AG04449 (cell line): ENCODE results near the gene SNAP23.
"Not testable (repeated sequence)": the region's sequence is repeated elsewhere in the genome, so short reads cannot be mapped to it uniquely, and the experiment has no call there.

Source experiments
- CTCF ChIA-PET: fragments of 350-600 bp; formaldehyde crosslinking; extraction: SDS; loops from one replicate; lab custom pipeline; 2021; ENCODE audit warnings: antibody characterized with exemption; lab: Yijun Ruan, JAX
- POLR2A ChIA-PET: fragments of 400-600, 350-600 bp; formaldehyde crosslinking; extraction: SDS; loops from one replicate; lab custom pipeline; 2020; ENCODE audit warnings: antibody characterized with exemption, inconsistent platforms; lab: Yijun Ruan, JAX
- DNase-seq: peaks from one replicate; pipeline ENCODE4 v3.0.0-alpha.2; 2010; ENCODE audit warnings: low read depth, low spot score
- H3K4me3 ChIP-seq: 2 replicates; pipeline ENCODE4 v1.5.1; 2011; ENCODE audit warnings: low read depth, mild to moderate bottlenecking, control low read depth, low read length
- CTCF ChIP-seq: IDR thresholded peaks from one replicate; pipeline ENCODE4 v1.5.1; 2011; ENCODE audit warnings: mild to moderate bottlenecking, moderate library complexity, low read length, control low read depth, inconsistent platforms; ENCODE audit not compliant: insufficient read depth; ENCODE audit errors: missing control alignments

SNAP23 gene

GRCh38 chr15:42548249-42549031 lies 53.0 kb downstream of the SNAP23 start, which contains the start of the genes HAUS2 and LRRC57:
HAUS2 (plus strand) TSS chr15:42548838; CDS start chr15:42548873, 35 bp downstream.
LRRC57 (minus strand) TSS chr15:42548793; CDS start chr15:42548434, 359 bp downstream.
- no peak for TF ChIP-seq CTCF
- CTCF ChIA-PET = interaction anchor here (1.0 to 1.3 kb wide), 5 partner anchors 15 to 106 kb away, joined by 3 to 5 read pairs (median 3); no protein-coding TSS in a partner anchor
- DNase-seq = no peak
- peak within 1 kb of the TSS; percentile 90 for H3K4me3 ChIP-seq
- POLR2A ChIA-PET = interaction anchor here (0.9 to 1.2 kb wide), 2 partner anchors 27 to 98 kb away, joined by 4 to 6 read pairs; partner anchors contain the start of gene STARD9

- TF ChIP-seq CTCF = no peak
- ChIA-PET POLR2A (no interaction called here), CTCF (interaction anchor here (1.2 kb wide), 1 partner anchor 103 kb away, joined by 5 read pairs; no protein-coding TSS in a partner anchor)
- peak overlapping the region; percentile 90 for H3K4me3 ChIP-seq
- no peak for DNase-seq
Measured at GRCh38 chr15:42549032-42549491, 53.6 kb downstream of the SNAP23 start.

GRCh38 chr15:42549741-42550392 lies 54.4 kb downstream of the SNAP23 start:
- DNase-seq = no peak
- POLR2A ChIA-PET = no interaction called here
- CTCF ChIA-PET = no interaction called here
- H3K4me3 ChIP-seq = peak overlapping the region; percentile 90
- no peak for TF ChIP-seq CTCF

GRCh38 chr15:42553554-42553953 lies 58.1 kb downstream of the SNAP23 start:
- ChIA-PET CTCF (interaction anchor here (0.9 to 1.8 kb wide), 3 partner anchors 13 to 98 kb away, joined by 3 to 12 read pairs (median 3); no protein-coding TSS in a partner anchor), POLR2A (no interaction called here)
- no peak for TF ChIP-seq CTCF
- H3K4me3 ChIP-seq = no peak overlapping the region
- no peak for DNase-seq

GRCh38 chr15:42556550-42557207 lies 61.2 kb downstream of the SNAP23 start:
- DNase-seq, POLR2A ChIA-PET, H3K4me3 ChIP-seq, CTCF ChIA-PET: not testable (repeated sequence)

GRCh38 chr15:42558739-42559138 lies 63.3 kb downstream of the SNAP23 start:
- no peak for DNase-seq
- TF ChIP-seq CTCF = no peak

More at GRCh38 chr15:42558739-42559138, 63.3 kb downstream of the SNAP23 start:
- ChIA-PET POLR2A (no interaction called here), CTCF (no interaction called here)
- H3K4me3 ChIP-seq = no peak overlapping the region
